GM18519 (cell line): ENCODE results near the gene KCTD14.
"Not testable (repeated sequence)": the region's sequence is repeated elsewhere in the genome, so short reads cannot be mapped to it uniquely, and the experiment has no call there.

Experiments
- ATAC-seq: cut with Tn5 transposase; IDR thresholded peaks from one replicate; pipeline ENCODE4 v1.9.1; 2021; ENCODE audit warnings: mild to moderate bottlenecking, moderate library complexity; ENCODE audit not compliant: unreplicated experiment, low FRiP score

Gene KCTD14

DNA sequence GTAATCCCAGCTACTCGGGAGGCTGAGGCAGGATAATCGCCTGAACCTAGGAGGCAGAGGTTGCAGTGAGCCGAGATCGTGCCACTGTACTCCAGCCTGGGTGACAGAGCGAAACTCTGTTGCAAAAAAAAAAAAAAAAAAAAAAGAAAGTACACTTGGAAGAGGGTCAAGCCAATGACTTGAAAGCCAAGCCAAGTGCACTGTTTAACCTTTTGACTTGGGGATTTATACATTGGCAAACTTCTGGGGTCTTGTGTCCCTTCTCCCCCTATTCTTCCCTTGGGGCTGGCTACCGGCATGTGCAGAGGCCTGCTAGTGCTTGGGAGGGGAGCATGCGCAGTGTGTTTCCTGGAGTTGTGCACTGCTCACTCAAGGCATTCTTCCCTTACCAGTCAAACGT is 26.3 kb upstream of the KCTD14 start:
- ATAC-seq, result no peak

DNA sequence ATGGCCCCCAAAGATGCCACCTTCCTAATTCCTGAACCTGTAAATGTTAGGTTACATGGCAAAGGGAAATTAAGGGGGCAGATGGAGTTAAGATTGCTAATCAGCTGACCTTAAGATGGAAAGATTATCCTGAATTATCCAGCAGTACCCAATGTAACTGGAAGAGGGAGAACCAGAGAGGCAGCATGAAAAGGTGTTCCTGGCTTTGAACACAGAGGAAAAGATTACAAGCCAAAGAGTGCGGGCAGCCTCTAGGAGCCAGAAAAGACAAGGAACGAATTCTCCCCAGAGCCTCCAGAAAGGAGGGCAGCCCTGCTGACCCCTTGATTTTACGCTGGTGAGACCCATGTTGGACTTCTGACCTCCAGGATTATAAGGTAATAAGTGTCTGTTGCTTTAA is 25.5 kb upstream of the KCTD14 start:
- no peak for ATAC-seq

DNA sequence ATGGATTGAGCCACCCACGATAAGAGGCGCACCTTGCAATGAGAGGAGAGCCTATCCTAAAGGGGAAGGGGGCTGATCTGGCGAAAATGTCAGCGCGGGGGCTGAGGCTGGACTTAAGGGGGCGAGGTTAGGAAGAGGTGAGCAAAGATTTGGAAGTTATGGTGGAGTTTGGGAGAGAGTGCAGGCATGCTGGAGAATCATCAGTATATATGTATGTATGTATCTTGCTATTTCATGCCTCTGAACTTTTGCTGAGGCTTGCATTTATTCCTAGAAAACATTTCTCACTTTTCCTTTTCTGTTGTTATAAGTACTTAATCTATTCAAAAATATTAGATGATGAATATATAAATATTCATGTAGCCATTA is 23.4 kb upstream of the KCTD14 start:
- no peak for ATAC-seq

DNA sequence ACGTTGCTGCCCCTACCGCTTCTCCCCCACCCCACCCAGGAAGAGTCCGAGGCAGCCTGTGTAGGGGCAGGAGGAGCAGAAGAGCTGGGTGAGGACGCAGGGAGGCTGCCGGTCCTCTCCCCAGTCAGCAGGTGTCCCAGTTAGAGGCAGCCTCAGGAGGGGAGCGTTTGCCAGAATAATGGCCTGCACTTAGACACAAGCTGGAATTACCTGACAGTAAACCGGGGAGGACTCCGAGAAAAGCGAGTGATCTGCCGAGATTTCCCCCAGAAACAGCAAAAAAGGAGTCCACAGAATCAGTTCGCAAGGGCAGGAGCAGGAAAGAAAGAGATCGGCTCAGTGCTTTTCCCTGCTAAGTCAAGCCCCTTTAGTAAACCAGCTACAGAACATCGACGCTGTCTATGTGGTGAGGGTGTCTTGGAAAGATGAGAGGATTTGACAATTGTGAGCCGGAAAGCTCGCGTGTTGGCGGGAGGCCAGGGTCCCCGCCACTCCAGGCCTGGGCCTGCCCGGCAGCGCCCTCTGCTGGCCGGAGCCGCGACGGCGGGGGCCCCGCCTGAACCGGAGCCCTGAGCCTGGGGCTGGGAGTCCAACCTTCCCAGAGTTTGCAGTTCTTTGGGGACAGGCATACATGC is 22.9 kb upstream of the KCTD14 start:
- no peak for ATAC-seq

DNA sequence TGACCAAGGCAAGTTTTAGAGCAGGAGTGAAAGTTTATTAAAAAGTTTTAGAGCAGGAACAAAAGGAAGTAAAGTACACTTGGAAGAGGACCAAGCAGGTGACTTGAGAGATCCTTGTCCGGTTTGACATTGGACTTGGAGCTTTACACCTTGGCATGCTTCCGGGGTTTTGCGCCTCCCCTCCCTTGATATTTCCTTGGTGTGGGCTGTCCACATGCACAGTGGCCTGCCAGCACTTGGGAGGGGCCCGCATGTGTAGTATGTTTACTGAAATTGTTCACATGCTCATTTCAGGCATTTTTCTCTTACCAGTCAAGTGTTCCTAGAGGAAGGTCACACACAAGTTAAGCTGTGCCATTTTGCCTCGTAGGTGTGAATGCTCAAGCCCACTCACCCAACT is 21.6 kb upstream of the KCTD14 start:
- ATAC-seq, result no peak

DNA sequence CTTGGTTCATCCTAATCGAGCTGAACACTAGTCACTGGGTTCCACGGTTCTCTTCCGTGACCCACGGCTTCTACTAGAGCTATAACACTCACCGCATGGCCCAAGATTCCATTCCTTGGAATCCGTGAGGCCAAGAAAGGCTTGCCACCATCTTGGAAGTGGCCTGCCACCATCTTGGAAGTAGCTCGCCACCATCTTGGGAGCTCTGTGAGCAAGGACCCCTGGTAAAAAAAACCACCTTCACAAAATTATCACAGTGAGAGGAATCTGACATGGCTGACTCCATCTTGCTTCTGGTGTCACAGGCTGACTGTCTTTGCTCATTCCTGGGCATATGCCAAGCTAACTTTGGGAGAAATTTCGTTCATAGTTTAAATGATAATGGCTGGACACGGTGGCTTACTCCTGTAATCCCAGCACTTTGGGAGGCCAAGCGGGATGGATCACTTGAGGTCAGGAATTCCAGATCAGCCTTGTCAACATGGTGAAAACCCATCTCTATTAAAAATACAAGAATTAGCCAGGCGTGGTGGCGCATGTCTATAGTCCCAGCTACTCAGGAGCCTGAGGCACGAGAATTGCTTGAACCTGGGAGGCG is 18.9 kb upstream of the KCTD14 start:
- no peak for ATAC-seq

DNA sequence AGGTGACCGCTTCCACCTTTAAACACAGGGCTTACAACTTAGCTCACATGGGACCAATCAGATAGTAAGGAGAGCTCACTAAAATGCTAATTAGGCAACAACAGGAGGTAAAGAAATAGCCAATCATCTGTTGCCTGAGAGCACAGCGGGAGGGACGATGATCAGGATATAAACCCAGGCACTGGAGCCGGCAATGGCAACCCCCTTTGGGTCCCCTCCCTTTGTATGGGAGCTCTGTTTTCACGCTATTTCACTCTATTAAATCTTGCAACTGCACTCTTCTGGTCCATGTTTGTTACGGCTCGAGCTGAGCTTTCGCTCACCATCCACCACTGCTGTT is 18.3 kb upstream of the KCTD14 start:
- not testable (repeated sequence) for ATAC-seq

DNA sequence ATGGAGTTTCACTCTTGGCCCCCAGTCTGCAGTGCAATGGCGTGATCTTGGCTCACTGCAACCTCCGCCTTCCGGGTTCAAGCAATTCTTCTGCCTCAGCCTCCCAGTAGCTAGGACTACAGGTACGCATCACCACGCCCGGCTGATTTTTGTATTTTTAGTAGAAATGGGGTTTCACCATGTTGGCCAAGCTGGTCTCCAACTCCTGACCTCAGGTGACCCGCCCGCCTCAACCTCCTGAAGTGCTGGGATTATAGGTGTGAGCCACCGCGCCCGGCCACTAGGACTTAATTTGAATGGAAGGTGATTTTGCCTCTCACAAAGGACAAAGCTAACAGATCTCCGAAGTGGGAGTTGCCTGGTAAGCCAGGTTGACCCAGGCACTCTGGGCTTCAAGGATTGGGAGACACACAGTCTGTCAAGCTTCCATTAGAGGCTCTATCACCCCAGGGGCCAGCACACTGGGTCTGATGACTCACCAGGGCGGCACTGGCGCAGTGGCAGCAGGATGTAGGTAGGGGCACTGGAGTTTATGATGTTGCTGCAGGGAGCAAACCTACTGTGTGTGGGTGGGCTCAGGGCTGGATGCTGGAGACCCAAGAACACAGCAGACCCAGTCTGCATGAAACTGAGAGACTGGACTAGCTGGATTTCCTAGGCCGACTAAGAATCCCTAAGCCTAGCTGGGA is 17.8 kb upstream of the KCTD14 start:
- no peak for ATAC-seq

DNA sequence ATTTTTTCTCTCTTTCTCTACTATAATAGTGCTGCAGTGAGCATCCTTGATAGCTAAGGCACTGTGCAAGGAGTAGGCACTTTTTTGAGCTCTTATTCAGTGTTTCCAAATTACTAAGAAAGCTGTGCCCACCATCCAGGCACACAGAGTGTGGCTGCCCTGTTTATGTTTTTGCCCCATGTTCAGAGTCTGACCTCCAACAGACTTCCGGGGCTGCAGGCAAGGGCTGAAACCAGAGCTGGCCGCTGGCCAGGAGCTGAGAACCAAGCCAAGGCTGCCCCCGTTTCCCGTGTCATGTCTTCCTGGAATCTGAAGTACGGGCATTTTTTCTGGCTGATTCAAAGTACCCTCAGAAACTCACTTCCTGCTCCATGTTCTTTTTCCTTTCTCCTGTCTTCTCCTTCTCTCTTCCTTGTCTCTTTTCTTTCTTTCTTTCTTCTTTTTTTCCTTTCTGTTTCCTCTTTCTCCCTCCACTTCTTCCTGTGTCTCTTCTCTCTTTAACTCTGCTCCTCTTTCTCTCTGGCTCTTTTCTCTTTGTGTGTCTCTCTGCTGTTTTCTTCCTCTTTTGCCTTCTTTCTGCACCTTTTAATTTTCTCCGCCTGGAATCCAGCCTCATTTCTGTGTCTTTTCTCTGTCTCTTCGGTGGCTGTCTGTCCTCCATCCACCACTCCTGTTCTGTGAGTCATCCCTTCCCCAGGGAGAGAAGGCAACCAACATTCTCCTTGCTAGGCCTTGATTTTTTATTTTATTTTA is 17.0 kb upstream of the KCTD14 start:
- ATAC-seq, result no peak

DNA sequence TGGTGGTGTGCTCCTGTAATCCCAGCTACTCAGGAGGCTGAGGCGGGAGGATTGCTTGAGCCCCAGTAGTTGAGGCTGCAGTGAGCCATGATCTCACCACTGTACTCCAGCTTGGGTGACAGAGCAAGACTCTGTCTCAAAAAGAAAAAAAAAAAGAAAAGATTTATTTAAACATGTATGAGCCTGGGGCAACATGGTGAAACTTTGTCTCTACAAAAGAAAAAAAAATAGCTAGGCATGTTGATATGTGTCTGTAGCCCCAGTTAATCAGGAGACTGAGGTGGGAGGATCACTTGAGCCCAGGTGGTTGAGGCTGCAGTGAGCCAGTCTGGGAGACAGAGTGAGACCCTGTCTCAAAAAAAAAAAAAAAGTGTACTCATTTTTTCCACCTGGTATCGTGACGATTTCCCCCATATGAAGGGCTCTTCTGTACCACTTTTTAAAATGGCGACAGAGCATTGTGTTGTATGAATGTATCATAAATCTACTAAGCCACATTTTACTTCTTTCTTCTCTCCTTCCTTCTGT is 16.4 kb upstream of the KCTD14 start:
- no peak for ATAC-seq

DNA sequence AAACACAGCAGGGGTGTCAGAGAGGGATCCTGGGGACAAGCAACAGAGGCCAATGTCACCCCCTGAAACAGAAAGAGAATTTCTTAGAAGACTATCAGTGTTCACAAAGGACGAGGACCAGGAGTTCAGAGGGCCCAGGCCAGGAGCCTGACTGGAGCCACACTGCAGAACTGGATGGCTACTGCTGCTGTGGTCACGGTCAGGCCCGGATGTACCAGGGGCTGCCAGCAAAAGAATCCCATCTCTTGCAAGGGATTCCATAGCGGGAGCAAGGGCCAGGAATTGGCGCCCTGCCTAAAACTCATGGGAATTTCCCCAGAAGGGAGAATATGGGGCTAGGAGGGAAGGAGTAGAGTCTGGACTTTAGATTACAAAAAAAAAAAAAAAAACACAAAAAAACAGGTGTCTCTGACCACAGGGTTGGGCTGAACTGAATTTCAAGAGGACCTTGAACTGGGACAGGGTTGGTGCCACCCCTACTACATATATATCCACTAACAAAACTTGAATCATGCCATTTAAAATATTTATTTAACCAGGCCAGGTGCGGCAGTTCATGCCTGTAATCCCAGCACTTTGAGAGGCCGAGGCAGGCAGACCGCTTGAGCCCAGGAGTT is 15.7 kb upstream of the KCTD14 start:
- no peak for ATAC-seq

DNA sequence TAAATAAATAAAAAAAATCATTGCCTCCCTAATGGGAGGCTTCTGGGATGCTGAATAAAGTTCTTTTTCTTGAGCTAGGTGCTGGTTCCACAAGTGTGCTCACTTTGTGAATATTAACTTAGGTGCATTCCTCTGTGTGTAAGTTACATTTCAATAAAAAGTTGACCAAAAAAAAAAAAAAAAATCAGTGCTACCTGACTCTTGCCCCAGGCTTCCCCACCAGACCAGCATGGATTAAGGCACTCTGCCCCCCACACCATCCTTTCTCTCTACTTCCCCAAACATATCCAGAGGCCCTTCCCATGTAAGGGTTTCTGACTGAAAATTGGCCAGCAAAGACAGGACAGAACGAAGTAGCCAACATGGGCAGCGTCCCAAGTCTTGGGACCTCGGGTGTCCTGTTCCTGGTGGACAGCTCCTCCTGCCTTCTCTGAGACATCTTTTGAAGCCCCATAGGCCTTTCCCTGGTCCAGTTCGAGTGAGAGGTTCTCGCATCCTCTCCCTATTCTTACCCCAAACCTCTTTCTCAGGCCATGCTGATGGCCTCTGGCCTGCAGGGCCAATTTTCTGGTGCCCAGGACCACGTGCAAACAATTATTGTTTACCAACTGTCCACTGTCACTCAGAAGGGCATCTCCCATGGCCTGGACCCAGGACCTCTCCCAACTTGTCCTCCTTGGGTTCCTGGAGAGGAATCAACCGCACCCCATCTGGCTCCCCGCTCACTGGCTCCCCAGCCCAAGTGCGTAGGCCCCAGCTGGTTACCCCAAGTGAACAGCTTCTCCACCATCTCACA is 14.9 kb upstream of the KCTD14 start:
- no peak for ATAC-seq

DNA sequence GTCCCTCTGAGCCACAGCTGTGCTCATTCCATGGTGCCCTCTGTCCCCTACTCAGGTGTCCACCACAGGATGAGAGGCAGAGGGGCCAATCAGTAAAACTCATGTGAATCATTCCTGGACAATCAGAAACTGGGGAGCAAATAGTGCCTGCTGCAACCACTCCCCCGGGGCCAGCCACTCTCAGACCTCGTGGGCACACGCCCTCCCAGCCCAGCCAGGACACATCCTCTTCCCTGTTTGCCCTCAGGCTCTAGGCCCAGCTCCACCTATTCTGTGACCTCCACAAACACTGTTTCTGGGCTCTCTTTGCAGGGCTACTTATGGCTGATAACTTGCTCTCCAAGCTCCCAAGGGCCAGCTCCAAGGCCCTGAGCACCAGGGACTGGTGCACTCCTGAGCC is 14.0 kb upstream of the KCTD14 start:
- no peak for ATAC-seq

DNA sequence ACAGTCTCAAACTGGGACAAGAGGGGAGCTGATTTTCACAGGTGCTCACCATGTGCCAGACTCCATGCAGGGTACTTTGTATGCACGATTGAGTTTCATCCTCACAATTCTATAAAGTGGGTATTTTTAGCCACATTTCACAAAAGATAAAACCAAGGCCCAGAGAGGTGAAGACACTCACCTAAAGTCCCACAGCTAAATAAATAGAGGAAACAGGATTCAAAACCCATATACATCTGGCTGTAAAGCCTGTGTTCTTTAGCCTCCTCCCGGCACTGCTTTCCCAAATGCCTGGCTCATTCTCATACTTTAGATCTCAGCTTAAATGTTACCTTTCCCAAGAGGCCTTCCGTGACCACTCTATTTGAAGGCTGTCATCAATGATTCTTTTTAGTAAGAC is 13.2 kb upstream of the KCTD14 start:
- no peak for ATAC-seq

DNA sequence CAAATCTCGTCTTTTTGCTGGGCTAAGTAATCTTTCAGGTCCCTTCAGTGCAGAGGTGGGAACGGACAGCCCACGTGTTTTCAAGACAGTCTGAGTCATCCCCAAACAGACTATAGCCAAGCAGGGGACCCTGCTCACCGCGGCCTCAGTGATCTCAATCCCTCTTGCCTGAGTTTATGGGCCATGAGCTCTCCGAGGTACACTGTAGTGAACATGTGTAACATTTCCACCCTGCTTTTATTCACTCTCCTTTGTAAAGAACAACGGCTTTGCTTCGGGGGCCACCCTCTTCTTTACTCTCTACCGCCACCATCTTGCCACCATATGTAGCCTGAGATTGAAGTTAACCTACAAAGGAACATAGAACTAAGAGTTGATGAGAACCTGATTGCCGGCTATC is 11.5 kb upstream of the KCTD14 start:
- ATAC-seq, result no peak

DNA sequence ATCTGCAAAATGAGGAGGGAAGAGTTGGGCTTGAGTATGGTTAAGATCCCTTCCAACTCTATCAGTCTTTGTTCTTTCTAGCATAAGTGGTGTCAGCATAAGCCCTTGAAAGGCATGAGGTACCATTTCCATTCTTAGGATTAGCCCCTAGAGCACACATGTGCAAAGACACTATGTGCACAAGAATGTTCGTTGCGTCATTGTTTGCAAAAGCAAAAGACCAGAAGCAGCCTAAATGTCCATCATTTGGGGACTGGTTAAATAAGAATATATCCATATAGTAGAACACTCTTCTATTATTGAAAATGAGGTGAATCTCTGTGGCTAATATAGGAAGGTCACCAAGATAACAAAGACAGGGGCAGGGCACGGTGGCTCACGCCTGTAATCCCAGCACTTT is 10.0 kb upstream of the KCTD14 start:
- ATAC-seq, result no peak

DNA sequence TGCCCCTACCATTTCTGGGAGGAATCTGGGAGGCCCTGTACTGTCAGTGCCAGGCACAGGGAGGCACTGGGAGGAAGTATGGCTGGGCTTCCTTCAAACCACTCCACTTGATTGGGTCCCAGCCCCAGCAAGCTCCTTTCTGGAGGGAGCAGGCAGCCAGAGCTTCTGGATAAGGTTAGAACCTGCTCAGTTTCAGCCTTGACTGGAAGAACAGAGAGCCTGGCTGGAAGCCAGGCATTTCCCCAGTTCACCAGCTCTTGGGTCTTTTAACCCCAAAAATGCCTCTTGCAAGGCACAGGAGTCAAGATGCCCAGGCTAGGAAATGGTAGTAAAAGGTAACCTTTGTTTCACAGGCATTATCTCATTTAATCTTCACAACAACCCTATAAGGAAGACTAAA is 9.0 kb upstream of the KCTD14 start:
- ATAC-seq, result no peak

DNA sequence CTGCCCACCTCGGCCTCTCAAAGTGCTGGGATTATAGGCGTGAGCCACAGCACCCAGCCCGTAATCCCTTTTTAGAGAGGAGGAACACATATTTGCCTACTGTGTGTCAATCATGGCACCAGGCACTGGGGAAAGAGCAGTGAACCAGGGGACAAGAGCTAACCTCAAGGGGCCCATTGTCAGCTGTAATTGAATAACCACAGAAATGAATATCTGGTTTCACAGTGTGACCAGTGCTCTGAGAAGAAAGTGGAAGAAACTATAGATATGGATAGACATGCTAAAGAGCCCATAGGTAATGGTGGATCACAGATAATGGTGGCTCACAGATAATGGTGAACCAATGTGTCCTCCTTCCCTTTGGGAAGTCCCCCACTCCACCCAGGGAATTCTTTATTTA is 8.6 kb upstream of the KCTD14 start:
- no peak for ATAC-seq

DNA sequence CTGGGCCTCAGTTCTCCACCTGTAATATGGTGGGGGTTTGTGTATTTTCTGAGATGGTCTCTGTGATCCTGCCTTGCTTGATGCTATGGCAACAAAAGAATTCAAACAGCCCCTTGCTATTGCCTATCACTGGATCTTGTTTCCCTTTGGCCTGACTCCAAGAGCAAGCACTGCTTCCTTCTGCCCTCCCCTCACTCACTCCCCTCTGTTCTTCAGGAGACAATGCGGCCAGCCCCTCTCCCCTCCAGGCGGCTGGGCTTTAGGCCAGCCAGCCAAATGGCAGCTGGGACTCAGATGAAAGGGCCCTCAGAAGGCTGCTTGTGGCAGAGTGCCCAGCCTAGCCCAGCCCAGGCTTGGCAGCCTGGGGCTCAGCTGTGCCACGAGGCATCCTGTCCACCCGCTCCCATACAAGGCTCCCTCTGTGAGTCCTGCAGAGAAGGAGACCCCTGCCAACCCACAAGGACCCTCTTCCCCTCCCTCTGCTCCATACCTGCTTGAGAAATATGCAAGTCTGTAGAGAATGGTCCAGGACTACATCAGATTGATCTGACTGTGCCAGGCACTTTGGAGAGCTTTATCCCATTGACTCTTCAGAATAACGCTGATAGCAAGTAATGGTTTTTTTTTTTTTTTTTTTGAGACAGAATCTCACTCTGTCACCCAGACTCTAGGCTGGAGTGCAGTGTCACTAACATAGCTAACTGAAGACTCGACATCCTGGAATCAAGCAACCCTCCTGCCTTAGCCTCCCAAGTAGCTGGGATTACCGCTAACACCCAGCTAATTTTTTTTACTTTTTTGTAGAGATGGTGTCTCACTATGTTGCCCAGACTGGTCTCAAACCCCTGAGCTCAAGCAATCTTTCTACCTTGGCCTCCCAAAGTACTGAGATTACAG is 7.6 kb upstream of the KCTD14 start:
- no peak for ATAC-seq
